ENCODE measurements around the gene LRRC36. TPM values are rescaled to one million over a fixed set of nuclear protein-coding genes. Genes with fewer than 3 reads are reported as not detected.

The LRRC36 gene
- total and polyA plus RNA-seq, 10 of the 15 experiments (the other 5 are each of a cell fraction or from before 2014, with no cell fraction given) = 0.45 to 2.0 (median 0.75) TPM; not detected in 1

GRCh38 chr16:67287960-67288359 lies 38.7 kb upstream of the LRRC36 start:
- H3K4me3 ChIP-seq = no peak overlapping the region
- no peak for FAIRE-seq
- H3K27me3 ChIP-seq (replicated peaks in 1 of 2; ENCODE audit: control insufficient read depth in 2 of 2, insufficient read depth in 2 of 2, low read length in 1 of 2) = no peaks in the 10 kb centered on the region
- CTCF ChIA-PET = no interaction called here
- no peak overlapping the region for H3K27ac ChIP-seq (ENCODE audit: control insufficient read depth, insufficient read depth)
- no peak for ATAC-seq
- no peak overlapping the region for H2AFZ ChIP-seq (ENCODE audit: control insufficient read depth, low read depth, low read length)
- no TSS peak for BruUV-seq (replicated peaks)
- no peaks in the 10 kb centered on the region for H3K36me3 ChIP-seq (ENCODE audit: control insufficient read depth in 2 of 2, insufficient read depth in 2 of 2, low read length in 1 of 2)
- no peak for TF ChIP-seq MTA3 (IDR thresholded peaks at IDR 0.05; ENCODE audit: borderline replicate concordance, low read length)
- in situ Hi-C loops (cut with MboI) (no loop called here), intact Hi-C loops (cut with micrococcal nuclease; ENCODE audit: unreplicated experiment) (no loop called here)
- no peaks in the 10 kb centered on the region for H3K9me3 ChIP-seq (replicated peaks; ENCODE audit: control insufficient read depth, insufficient read depth, low read length)
- DNase-seq (ENCODE audit: low read depth, low spot score) = no peak
- H4K20me1 ChIP-seq (ENCODE audit: control insufficient read depth, insufficient read depth) = no peaks in the 10 kb centered on the region
- RAD21 ChIA-PET (ENCODE audit: unreplicated experiment) = no interaction called here
- 65% methylated on average over 14 of the region's 14 CpGs for WGBS (ENCODE audit: insufficient coverage, insufficient replicate concordance, low lambda C conversion rate, missing lambda C conversion rate)
- no peaks in the 10 kb centered on the region for H3K4me1 ChIP-seq (ENCODE audit: control insufficient read depth, insufficient read depth, low read length)
- H3K4me2 ChIP-seq (ENCODE audit: control insufficient read depth, insufficient read depth) = no peak overlapping the region
- H3K9ac ChIP-seq (ENCODE audit: control insufficient read depth, insufficient read depth, low read length) = no peak overlapping the region
- SMC1A ChIA-PET (ENCODE audit: uncharacterized antibody, unreplicated experiment) = interaction anchor here (1.2 kb wide), 1 partner anchor 8 kb away, joined by 4 read pairs; no protein-coding TSS in a partner anchor
- POLR2A ChIA-PET = no interaction called here
- H3K79me2 ChIP-seq (ENCODE audit: control insufficient read depth, insufficient read depth, low read length) = no peaks in the 10 kb centered on the region

DNA sequence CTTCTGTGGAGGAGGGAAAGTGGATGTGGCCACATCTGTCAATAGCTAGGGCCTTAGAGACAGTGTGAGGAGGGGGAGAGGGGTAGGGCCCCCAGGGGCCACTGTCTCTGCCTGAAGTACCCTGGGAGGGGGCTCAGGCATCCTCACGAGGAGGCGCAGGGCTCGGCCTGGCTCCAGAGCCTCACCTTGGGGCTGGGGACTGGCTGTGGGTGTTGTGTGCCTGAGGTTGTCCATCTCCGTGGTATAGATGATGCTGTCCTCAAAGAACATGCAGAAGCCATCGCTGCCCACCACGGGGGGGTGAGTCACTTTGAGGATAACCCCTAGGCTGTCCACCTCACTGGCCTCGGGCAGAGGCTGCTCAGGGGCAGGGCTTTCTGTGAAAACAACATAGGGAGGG lies 35.2 kb upstream of the LRRC36 start:
- BruUV-seq (replicated peaks) = no TSS peak
- Histone ChIP-seq H3K4me1 (ENCODE audit: control insufficient read depth, insufficient read depth, low read length) (no peaks in the 10 kb centered on the region), H3K36me3 (ENCODE audit: control insufficient read depth in 2 of 2, insufficient read depth in 2 of 2, low read length in 1 of 2) (no peaks in the 10 kb centered on the region), H2AFZ (ENCODE audit: control insufficient read depth, low read depth, low read length) (no peak overlapping the region), H3K9ac (ENCODE audit: control insufficient read depth, insufficient read depth, low read length) (no peak overlapping the region), H3K9me3 (replicated peaks; ENCODE audit: control insufficient read depth, insufficient read depth, low read length) (no peaks in the 10 kb centered on the region), H3K27ac (ENCODE audit: control insufficient read depth, insufficient read depth) (no peak overlapping the region), H3K4me2 (ENCODE audit: control insufficient read depth, insufficient read depth) (no peak overlapping the region), H3K27me3 (replicated peaks in 1 of 2; ENCODE audit: control insufficient read depth in 2 of 2, insufficient read depth in 2 of 2, low read length in 1 of 2) (no peaks in the 10 kb centered on the region; a peak in 1 of 4 replicates), H4K20me1 (ENCODE audit: control insufficient read depth, insufficient read depth) (no peaks in the 10 kb centered on the region), H3K4me3 (no peak overlapping the region), H3K79me2 (ENCODE audit: control insufficient read depth, insufficient read depth, low read length) (no peaks in the 10 kb centered on the region)
- POLR2A ChIA-PET = no interaction called here
- no peak for TF ChIP-seq BHLHE40 (IDR thresholded peaks at IDR 0.05; ENCODE audit: borderline replicate concordance in 1 of 2, low read depth in 2 of 2, low read length in 1 of 2)
- no peak for TF ChIP-seq NFYA (IDR thresholded peaks at IDR 0.05; ENCODE audit: borderline replicate concordance, low read depth, low read length)
- TF ChIP-seq POLR2AphosphoS5 (IDR thresholded peaks at IDR 0.05; ENCODE audit: low read length) = no peak
- TF ChIP-seq MYC (IDR thresholded peaks at IDR 0.05; ENCODE audit: insufficient read depth, insufficient read length, insufficient replicate concordance, low read length, severe bottlenecking) = no peak
- TF ChIP-seq, protein P1, sequence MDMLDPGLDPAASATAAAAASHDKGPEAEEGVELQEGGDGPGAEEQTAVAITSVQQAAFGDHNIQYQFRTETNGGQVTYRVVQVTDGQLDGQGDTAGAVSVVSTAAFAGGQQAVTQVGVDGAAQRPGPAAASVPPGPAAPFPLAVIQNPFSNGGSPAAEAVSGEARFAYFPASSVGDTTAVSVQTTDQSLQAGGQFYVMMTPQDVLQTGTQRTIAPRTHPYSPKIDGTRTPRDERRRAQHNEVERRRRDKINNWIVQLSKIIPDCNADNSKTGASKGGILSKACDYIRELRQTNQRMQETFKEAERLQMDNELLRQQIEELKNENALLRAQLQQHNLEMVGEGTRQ (IDR thresholded peaks at IDR 0.05; ENCODE audit: borderline replicate concordance, low read depth, low read length) = no peak
- no peak for TF ChIP-seq SMC3 (IDR thresholded peaks at IDR 0.05; ENCODE audit: borderline replicate concordance, low read length)
- no peak for TF ChIP-seq BCL11A (IDR thresholded peaks at IDR 0.05; ENCODE audit: low read depth, low read length)
- TF ChIP-seq NFYB (IDR thresholded peaks at IDR 0.05; ENCODE audit: insufficient read depth, low read depth, low read length) = no peak
- SMC1A ChIA-PET (ENCODE audit: uncharacterized antibody, unreplicated experiment) = no interaction called here
- CTCF ChIA-PET = no interaction called here
- intact Hi-C loops (cut with micrococcal nuclease; ENCODE audit: unreplicated experiment) = no loop called here
- in situ Hi-C loops (cut with MboI) = no loop called here
- FAIRE-seq (no peak), ATAC-seq (no peak), DNase-seq (ENCODE audit: low read depth, low spot score) (no peak)
- WGBS (ENCODE audit: insufficient coverage, insufficient replicate concordance, low lambda C conversion rate, missing lambda C conversion rate) = 18% methylated on average over 7 of the region's 7 CpGs
- RAD21 ChIA-PET (ENCODE audit: unreplicated experiment) = no interaction called here
